NCI-H1048 (cell line): ENCODE measurements around the gene CDK10.
"Not testable (repeated sequence)": the region's sequence is repeated elsewhere in the genome, so short reads cannot be mapped to it uniquely, and the experiment has no call there.

Experiments
- DNase-seq: peaks from one replicate; lab custom pipeline; 2025; lab: John Stamatoyannopoulos, UW

Gene CDK10, protein sequence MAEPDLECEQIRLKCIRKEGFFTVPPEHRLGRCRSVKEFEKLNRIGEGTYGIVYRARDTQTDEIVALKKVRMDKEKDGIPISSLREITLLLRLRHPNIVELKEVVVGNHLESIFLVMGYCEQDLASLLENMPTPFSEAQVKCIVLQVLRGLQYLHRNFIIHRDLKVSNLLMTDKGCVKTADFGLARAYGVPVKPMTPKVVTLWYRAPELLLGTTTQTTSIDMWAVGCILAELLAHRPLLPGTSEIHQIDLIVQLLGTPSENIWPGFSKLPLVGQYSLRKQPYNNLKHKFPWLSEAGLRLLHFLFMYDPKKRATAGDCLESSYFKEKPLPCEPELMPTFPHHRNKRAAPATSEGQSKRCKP

DNA sequence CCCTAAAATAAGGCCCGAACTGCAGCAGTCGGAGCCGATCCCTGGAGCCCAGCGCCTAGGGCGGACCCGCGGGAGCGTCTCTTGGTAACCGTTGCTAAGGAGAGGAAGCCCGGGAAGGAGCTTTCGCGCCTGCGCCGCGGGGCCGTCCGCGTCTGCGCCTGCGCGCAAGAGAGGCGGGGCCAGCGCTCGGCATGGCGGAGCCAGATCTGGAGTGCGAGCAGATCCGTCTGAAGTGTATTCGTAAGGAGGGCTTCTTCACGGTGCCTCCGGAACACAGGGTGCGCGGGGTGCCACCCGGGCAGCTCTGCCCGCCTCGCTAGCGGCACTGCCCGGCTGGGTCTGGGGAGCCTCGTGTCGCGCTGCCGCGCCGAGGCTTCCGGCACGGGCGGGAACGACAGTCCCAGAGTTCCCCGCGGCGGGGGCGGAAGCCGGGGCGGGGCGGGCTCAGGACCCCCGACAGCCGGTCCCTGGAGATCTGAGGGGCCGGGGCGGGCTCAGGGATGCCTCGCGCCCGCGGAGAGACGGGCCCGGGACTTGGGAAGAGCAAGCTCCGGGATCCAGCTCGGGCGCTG lies at the start of gene CDK10:
TSS of gene CDK10 (plus strand) at position 170 of the 572 bp plus-strand sequence. CDS start at position 192, 22 bp downstream.
- peak; percentile 51 for DNase-seq

DNA sequence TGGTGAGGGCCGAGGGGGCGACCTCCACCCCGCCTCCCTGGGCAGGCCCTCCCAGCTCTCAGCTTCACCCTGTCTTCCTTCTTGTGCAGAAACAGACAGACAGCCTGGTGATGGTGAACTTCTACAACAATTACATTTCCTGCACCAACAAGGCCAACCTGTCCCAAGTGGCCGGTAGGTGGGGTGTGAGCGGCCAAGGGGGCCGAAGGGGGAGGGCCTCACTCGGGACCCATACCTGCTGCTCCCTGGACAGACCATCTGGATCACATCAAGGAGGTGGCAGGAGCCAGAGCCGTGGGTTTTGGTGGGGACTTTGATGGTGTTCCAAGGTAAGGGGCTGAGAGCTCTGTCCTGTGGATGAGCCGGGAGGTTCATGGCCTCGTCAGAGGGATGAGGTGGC lies 49.1 kb upstream of the CDK10 start:
- DNase-seq: no peak

DNA sequence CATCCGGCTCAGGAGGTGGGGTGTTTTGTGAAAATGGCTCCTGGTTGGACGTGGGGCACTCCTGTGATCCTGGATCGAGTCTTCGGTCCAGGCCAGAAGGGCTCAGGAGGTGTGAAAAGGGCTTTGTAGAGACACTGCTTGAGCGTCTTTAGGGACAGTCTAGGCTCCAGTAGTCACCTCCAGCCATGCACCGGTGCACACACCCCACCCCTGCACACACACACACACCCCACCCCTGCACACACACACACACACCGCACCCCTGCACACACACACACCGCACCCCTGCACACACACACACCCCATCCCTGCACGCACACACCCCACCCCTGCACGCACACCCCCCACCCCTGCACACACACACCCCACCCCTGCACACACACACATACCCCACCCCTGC lies 48.0 kb upstream of the CDK10 start:
- DNase-seq: no peak

DNA sequence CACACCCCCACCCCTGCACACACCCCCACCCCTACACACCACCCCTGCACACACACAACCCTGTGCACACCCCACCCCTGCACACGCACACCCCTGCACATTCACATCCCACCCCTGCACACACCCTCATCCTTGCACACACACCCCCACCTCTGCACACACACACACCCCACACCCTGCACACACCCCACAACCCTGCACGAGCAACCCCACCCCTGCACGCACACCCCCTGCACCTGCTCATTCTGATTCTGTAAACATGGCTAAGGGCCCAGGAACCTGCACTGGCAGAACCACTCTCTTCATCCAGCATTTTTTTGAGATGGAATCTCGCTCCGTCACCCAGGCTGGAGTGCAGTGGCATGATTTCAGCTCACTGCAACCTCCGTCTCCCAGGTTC lies 47.1 kb upstream of the CDK10 start:
- no peak for DNase-seq

DNA sequence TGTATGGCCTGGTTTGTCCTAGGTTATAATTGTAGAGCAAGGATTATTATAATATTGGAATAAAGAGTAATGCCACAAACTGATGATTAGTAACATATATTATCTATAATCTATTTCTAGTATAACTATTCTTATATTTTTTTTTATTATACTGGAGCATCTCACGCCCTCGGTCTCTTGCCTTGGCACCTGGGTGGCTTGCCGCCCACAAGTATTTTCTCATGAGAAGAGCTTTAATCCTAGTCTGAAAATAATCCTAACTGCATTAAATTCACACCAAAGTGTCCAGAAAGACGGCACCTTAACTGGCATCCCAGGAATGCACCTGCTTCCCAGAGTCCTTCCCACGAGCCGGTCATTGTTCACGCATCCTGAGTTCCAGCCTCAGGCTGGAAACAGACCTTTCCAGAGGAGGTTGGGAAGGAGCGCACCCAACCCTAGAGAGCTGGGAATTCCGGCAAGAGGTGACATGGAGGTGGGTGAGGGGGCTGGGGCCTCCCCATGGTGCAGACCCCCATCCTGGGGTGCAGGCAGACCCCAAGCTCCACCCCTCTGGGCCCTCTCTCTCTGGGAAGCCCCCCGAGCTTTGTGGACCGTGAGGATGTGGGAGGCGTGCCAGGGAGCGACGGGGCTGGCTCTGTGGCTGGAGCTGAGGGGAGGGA lies 44.9 kb upstream of the CDK10 start:
- no peak for DNase-seq

DNA sequence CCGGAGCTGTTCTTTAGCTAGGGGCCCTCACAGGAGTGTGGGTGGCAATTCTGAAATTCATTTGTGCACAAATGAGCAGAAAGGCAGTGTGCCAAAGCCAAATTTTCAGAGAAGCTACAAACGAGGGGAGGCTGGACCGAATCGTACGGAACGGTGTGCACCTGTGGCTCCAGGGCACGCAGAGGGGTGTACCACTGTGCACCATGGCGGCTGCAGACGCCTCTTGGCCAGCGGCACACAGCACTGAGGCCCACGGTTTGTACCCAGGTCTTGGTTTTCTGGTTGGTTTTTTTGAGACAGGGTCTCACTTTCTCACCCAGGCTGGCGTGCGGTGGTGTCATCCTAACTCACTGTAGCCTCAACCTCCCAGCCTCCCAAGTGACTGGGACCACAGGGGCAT lies 43.9 kb upstream of the CDK10 start:
- no peak for DNase-seq

DNA sequence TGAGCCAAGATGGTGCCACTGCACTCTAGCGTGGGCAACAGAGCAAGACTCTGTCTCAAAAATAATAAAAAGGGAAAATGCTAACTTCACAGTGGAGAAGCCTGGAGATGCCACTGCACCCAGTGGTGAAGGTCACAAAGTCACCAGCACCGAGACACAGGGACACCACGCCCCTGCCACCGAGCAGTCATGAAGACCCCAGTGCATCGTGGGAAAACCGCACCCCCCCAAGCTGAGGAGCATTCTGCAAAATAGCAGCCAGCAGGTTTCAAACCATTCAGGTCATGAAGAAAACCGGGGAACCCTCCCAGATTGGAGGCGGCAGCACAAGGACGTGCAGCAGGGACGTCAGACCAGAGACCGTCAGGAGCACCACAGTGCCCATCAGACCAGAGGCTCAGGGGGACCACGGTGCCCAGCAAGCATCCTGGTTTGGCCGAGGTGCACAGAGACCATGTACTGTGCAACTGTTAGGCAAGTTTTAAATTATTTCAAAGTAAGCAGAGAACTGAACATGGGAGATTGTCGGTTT lies 42.7 kb upstream of the CDK10 start:
- no peak for DNase-seq

DNA sequence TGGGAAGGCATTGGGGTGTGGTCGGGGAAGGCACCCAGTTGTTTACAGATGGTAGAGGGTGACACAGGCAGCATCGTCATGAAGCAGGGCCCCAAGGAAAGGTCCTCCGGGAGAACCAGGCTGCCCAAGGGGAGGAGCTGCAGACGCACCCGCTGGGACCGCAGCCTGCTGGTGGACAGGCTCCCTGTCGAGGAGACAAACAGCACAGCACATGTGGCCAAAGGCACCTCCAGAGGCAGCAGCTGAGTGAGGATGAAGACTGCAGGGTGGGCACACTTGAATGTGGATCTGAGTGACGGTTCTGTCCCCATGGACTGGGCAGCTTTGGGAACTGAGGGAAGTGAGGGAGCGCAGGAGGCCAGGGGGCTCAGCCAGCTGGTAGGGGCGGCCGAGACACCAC lies 41.4 kb upstream of the CDK10 start:
- DNase-seq: no peak

DNA sequence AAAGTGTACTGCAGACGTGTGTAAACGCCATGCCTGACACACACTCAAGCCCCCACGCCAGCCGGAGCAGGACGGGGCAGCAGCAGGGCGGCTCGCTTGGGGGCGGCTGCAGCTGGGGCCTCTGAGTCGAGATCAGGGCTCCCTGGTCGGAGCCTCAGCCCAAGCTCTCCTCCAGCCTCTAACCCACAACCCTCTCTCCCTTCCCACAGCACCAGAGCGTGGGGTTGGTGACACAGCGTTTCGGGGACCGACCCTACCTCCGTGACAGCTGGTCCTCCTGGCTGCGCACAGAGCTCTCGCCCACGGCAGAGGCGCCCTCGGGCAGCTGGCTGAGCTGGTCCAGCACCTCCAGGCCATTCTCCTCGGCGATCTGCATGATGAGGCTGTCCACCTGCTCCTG lies 40.2 kb upstream of the CDK10 start:
- no peak for DNase-seq

DNA sequence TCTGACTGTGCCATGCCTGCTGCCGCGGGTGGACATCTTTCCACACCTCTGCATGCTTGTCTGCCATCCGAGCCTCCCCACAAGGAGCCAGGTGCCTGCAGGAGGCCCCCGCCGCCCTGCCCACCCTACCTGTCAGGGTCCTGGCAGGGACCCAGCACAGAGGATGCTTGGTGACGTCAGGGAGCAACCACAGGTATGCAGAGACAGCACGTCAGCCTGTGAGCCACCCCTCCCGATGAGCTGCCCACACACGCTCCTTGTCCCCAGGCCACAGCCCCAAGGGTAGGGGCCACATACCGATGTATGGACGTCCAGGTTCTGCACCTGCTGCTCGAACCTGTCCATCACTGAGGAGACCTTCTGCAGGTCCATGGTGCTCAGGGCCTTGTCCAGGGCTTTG lies 39.6 kb upstream of the CDK10 start:
- DNase-seq: no peak

DNA sequence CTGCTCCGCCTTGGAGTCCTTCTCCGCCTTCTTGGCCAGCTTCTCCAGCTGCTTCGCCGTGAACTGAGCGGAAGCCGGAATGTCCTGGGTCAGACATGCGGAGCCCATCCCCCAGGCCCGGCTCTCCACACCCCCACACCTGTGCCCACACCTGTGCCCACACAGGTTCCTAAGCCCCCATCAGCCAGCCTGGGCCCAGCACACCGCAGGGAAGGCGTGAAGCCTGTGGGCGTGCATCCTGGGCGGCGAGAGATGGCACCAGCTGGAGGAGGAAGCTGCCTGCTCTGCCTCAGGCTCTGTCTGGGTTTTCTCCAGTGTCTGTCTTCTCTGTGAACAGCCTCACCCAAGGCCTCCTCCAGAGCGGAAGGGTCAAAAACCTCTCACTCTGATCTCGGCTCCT lies 34.9 kb upstream of the CDK10 start:
- DNase-seq: no peak

DNA sequence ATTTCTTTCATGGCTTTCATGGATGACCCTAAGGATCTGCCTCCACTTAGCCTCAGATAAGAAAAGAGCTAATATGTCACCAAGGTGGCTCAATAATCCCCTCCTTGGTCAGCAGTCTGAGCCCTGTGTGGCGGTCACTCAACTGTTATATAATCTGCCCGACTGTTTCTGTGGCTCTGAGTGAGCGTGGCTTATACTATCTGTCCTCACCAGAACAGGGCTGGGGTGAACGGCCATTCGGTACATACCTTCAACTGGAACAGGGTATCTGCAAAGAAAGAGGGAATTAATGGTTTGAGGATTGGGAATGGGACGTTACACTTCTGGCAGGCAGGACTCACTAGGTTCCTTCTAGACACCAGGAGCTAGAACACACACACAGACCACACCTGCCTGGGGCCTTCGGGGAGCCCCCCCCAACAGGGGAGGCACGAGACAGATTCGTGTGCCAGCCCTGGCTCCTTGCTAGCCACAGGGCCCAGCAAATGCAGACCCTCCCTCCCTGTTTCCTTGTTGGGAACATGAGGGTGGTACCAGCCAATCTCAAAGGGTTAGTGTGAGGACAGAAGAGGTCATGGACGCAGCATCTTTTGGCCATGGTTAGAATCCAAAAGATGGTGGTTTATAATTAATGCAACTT lies 32.7 kb upstream of the CDK10 start:
- no peak for DNase-seq

DNA sequence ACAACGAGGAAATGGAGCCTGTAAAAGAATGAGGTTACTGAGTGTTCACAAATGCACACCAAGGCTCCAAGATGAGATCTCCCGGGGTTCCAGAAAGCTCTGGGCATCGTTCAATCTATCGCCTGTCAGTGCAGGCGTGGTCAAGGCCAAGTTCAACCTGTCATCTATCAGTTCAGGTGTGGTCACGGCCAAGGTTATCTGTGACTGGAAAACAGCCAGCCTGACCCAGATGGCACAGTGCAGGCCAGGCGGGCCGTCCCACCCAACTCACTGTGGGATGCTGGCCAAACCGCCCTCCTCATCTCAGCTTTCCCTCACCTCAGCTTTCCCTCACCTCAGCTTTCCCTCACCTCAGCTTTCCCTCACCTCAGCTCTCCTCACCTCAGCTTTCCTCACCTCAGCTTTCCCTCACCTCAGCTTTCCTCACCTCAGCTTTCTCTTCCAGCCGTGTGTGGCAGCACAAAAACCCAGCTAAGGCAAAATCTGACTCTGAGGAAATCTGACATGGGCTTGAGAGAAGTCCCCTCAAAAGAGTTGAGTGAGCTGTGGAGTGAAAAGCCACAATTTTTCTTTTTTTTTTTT lies 31.3 kb upstream of the CDK10 start:
- no peak for DNase-seq

DNA sequence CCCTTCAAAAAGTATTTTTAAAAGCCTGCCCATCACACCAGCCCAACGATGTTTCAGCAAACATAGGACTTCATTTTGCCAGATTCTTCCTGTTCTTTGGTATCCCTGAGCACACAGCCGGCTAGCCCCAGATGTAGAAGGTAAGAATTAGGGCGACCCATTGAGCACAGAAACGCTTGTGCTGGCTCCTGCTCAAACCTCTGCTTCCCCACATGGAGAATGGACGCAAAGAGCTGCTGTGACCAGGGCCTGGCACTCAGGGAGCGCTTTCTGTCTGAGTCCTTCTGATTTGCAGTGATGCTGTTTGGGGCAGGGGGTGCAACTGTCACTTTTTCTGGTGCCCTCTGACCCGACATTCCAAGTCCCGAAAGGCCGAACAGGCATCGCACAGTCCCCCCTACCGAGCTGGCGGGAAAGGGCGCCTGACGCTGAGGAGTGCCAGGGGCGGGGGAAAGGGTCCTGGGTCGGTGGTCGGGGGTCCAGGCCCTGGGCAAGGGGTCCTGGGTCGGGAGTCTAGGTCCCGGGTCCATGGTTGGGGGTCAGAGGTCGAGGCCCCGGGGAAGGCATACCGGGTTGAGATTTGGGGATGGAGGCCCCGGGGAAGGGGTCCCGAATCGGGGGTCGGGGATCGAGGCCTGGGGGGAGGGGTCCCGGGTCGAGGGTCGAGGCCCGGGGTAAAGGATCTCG lies 29.9 kb upstream of the CDK10 start:
- DNase-seq: no peak

DNA sequence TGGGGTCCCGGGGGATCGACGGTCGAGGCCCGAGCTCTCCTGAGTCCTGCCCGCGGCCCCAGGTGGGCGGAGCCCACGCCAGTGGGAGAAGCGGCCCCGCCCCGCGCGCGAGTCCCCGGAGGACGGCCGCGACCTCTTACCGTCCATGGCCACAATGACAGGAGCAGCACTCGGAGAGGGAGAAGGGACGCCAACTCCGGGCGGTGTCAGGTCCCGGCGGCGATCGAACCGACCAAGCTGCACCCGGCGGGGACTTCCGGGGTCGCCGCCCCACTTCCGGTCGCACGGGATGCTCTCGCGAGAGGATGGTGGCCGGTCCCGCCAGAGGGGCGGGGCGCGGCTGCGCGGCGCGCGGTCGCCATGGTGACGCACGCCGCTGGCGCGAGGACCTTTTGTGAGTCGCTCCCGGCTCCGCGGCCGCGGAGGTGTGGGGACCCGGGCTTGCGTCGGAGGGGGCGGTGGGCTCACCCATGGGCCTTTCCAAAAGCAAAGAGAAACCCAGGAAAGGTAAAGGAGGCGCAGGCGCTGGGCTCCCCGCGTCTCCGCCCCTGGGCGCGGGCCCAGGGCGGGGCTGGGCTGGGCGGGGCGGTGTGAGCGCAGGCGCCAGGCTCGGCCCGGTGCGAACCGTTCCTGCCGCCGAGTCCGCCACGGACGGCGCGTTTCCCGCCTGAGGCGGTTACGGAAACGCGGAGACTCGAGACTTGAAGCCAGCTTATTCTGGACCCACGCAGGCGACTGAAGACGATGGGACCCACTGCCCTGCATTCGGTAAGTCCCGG lies 28.9 kb upstream of the CDK10 start, which contains the start of the genes CHMP1A and SPATA33:
TSS of gene CHMP1A (minus strand) at position 267 of the 779 bp plus-strand sequence. CDS start at position 147, 120 bp downstream.
TSS of gene SPATA33 (plus strand) at position 395 of the 779 bp plus-strand sequence. CDS start at position 471, 76 bp downstream.
- DNase-seq: peak; percentile 74

DNA sequence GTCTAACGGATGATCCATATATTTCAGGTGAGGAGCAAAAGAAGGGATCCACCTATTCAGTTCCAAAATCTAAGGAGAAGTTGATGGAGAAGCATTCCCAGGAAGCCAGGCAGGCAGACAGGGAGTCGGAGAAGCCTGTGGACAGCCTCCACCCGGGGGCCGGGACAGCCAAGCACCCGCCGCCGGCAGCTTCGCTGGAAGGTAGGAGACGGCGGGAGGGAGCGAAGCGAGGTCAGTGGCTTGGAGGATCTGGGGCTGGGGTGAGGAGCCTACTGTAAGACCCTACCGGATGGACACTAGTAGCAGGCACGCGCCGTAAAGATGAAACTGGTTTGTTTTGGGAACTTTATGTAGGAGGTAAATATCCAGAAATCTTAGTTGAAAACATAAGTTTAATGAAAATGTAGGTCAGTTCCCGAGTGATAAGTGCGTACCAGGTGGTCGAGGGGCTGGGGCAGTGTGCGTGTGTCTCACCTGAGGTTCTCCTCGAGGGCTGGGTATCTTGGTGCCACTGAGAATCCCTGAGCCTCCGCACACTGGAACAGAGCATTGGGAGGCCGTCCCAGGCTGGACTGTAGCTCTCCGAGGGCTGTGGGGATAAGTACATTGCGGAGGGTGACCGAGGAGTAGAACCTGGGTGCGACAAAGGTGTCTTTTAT lies 28.1 kb upstream of the CDK10 start:
- DNase-seq: no peak

DNA sequence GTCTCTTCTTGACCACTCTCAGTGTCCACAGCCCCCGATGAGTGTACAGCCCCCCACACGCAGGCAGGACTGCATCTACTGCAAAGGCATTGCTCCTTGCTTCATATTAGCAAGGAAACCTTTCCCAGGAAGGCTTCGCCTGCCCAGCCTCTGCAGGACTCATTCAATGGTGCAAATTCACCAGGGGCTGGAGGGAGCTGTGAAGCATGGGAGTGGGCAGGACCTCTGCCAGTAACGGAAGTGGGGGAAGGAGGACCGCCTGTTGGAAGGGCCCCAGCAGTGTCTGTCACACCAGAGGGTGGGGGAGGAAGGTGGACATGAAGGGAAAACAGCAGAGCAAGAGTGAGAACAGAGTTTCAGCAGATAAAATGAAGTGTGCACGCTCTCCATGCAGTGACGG lies 26.3 kb upstream of the CDK10 start:
- DNase-seq: no peak

DNA sequence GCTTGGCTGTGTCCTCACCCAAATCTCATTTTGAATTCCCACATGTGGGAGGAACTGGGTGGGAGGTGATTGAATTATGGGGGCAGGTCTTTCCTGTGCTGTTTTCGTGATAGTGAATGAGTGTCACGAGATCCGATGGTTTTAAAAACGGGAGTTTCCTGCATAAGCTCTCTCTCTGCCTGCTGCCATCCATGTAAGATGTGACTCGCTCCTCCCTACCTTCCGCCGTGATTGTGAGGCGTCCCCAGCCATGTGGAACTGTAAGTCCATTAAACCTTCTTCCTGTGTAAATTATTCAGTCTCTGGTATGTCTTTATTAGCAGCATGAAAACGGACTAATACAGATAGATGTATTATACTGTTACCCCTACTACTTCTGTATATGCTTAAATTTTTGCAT lies 25.3 kb upstream of the CDK10 start:
- DNase-seq: no peak

DNA sequence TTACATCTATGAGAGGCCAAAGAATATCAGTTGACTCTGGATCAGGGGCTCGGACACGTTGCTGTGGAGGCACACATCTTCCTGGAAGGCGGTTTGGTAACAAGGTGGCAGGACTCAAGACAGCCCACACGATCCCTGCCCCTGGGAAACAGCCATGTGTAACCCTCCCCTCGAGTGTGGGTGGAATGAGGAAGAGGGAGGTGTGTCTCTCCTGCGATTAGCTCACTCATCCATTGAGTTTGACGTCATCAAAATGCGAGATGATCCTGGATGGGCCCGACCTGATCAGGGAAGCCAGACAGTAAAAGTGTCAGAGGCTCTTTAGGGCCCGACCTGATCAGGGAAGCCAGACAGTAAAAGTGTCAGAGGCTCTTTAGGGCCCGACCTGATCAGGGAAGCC lies 22.3 kb upstream of the CDK10 start:
- DNase-seq: not testable (repeated sequence)

DNA sequence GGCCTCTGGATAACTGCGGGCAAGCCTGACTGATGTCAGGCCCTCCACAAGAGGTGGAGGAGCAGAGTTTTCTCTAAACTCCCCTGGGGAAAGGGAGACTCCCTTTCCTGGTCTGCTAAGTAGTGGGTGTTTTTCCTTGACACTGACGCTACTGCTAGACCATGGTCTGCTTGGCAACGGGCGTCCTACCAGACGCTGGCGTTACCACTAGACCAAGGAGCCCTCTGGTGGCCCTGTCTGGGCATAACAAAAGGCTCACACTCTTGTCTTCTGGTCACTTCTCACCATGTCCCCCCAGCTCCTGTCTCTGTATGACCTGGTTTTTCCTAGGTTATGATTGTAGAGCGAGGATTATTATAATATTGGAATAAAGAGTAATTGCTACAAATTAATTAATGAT lies 19.5 kb upstream of the CDK10 start:
- DNase-seq: not testable (repeated sequence)
